HG02938 (cell line): ENCODE results near the gene CDC20B.
"Not testable (repeated sequence)": the region's sequence is repeated elsewhere in the genome, so short reads cannot be mapped to it uniquely, and the experiment has no call there.

Experiments
- ATAC-seq: cut with Tn5 transposase; IDR thresholded peaks from one replicate; pipeline ENCODE4 v1.9.1; 2021; ENCODE audit warnings: mild to moderate bottlenecking, moderate library complexity; ENCODE audit not compliant: unreplicated experiment

CDC20B gene

GRCh38 chr5:55104946-55105701 is 67.9 kb downstream of the CDC20B start:
- no peak for ATAC-seq

DNA sequence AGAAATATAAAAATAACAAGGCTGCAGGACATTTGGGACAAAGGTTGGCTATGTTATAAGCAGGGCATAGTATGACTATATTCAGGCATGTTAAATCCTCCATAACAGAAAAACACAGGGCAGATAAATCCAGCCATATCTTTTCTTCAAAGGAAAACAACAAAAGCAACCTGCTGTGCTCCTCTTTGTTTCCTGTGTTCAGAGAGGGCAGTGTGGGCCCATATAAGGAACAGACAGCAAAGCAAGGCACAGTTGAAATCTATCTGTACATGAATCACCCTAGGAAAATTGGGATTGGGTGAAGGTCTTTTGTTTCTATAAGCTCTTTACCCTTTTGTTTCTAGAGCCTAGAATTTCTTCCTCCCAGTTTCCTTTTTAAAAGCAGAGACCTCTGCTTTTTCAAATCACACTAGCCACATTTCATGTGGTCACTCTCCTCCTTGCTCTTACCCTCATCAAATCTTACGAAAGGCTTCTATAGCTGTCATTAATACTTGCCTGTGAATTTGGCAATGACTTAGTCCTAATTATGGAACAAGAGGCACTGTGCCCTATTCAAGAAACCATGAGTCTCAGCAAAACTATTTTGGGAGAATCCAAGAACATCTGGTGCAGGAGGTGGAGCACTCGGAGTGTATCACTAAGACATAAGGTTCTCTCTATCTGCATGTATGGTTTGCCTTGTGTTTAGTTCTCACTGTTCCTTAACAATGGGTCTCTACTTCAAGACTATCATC is 68.8 kb downstream of the CDC20B start:
- ATAC-seq: no peak

GRCh38 chr5:55102348-55102747 is 70.6 kb downstream of the CDC20B start, which contains the start of gene GZMA:
TSS of gene GZMA (plus strand) at chr5:55102646. CDS start at chr5:55102683, 37 bp downstream.
- ATAC-seq: no peak

DNA sequence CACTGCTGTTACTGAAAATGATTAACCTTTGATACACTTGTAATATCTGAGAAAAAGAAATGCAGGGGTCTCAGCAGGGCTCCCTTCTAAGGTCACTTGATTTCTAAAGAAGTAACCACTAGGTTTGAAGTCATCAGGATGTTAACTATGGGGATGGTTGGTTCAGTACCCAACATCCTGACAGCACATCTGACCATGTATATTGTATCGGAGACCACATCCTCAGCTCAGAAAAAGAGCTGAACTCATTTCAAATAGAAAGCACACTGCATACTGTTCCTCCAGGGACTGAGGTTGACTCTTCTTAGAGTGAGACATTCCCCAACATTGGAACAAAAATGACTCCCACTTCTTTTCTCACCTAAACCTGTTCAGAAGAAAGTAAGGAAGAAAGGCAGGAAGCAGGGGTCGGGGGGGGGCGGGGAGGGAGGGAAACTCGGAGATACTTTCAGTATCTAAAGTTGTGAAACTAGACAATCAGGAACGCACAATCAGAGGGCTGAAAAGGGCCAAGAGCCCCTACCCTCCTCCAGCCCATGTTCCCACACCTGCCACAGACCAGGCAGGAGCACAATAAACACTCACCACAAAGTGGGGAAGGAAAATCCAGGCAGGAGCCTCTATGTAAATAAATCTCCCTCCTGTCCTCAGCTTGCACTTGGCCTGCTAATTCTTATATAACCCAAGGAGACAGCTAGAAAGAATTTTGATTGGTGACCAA is 71.3 kb downstream of the CDC20B start:
- ATAC-seq: no peak

DNA sequence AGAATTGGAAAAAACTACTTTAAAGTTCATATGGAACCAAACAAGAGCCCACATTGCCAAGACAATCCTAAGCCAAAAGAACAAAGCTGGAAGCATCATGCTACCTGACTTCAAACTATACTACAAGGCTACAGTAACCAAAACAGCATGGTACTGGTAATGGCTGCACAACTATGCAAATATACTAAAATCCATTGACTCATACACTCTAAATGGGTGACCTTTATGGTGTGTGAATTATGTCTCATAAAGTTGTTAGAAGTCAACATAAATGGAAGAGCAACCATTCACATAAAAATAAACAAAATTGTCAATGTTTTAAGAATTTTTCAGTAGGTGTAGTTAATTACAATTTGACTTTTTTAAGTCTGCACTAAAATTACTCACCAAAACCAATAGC is 71.8 kb downstream of the CDC20B start:
- ATAC-seq: not testable (repeated sequence)

DNA sequence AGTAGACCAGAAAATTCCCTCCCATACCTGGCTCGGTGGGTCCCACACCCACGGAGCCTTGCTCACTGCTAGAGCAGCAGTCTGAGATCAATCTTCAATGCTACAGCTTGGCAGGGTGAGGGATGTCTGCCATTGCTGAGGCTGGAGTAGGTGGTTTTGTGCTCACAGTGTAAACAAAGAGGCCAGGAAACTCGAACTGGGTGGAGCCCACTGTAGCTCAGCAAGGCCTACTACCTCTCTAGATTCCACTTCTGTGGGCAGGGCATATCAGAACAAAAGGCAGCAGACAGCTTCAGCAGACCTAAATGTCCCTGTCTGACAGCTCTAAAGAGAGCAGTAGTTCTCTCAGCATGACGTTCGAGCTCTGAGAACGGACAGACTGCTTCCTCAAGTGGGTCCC is 76.1 kb downstream of the CDC20B start:
- no peak for ATAC-seq

GRCh38 chr5:55096182-55096581 is 76.8 kb downstream of the CDC20B start:
- no peak for ATAC-seq

DNA sequence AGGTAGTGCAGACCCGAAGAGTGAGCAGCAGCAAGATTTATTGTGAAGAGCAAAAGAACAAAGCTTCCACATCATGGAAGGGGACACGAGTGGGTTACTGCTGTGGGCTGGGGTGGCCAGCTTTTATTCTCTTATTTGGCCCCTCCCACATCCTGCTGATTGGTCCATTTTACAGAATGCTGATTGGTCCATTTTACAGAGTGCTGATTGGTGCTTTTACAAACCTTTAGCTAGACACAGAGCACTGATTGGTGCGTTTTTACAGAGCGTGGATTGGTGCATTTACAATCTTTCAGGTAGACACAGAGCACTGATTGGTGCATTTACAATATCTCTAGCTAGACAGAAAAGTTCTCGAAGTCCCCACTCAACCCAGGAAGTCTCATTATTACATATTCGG is 82.0 kb downstream of the CDC20B start:
- not testable (repeated sequence) for ATAC-seq

DNA sequence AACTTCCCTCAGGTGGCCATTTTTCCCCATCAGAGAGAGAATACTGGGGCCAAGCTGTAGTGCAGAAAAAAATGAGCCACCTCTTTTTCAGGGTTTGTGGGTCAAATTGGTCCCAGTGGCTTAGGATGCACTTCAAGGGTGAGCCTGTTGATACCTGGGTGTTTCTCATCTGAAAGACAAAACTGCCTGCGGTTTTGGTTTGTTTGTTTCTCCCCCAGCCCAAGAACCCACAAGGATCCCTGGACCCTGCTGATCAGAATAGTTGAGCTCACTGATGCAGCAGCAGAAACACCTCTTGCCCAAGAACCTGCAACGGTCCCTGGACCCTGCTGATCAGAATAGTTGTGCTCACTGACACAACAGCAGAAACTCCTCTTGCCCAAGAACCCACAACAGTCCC is 83.7 kb downstream of the CDC20B start:
- ATAC-seq: not testable (repeated sequence)

DNA sequence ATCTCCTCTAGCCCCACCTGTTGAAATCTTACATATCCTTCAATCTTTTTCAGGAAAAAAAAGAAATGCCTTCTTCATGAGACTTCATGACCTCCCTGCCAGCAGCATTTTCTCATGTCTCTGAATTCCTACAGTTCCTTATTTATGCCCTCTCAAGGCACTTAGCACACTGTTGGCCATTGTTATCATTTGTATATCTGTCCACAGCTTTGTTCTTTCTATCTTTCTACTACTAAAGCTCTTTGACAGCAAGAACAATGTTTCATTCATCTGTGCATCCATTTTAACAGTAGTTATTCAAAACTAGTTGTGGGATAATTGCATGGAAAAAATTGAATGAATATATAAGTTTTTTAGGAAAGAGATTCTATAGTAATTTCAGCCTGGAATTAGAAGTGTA is 91.4 kb downstream of the CDC20B start:
- ATAC-seq: no peak

DNA sequence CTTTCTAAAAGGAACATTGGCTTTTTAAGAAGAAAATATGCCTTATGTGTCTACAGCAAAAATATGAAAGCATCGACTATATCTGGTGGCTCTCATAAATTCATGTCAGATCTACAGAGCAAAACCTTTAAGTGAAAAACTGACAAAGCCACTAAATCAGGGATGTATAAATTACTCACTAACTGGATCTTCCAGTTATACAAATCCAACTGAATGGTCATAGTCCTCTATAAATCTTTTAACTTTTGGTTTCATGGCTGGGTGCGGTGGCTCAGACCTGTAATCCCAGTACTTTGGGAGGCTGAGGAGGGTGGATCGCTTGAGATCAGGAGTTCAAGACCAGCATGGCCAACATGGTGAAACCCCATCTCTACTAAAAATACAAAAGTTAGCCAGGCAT is 99.8 kb downstream of the CDC20B start:
- ATAC-seq: no peak

GRCh38 chr5:55072666-55073065 is 100.3 kb downstream of the CDC20B start:
- no peak for ATAC-seq

GRCh38 chr5:55071413-55071812 is 101.6 kb downstream of the CDC20B start:
- ATAC-seq: no peak

GRCh38 chr5:55070968-55071367 is 102.0 kb downstream of the CDC20B start:
- no peak for ATAC-seq

DNA sequence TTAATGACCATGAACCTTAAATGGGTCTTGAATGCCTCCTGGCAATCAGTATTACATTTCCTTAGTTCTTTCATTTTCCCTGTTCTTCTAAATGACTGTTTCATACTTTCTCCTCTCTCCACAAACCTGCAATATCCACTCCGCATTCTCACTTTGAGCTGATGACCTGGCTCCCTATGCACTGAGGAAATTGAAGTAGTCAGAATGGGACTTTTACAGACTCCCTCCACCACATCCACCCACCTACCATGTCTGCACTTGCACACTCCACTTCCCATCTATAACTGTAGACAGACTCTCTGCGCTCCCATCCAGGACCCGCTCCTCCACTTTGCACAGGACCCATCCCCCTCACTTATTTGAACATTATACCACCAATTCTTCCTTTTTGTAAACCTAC is 106.7 kb downstream of the CDC20B start:
- ATAC-seq: no peak

DNA sequence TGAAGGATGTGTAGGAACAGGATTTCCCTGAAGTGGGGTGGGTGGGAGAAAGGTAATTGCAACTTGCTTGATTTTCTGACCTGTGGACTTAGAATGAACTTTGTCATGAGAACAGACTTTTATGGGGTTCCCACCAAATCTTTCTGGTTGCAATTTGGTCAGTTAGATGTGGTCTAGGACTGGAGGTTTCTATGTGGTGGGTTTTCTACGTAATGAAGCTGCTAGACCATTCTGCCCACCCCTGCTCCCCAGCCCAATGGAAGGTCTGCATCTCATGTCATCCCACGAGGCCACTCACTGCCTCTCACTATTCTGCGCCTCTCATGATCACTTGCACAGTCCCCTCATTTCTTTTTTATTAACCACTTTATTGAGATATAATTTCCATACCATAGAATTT is 108.5 kb downstream of the CDC20B start:
- ATAC-seq: no peak

DNA sequence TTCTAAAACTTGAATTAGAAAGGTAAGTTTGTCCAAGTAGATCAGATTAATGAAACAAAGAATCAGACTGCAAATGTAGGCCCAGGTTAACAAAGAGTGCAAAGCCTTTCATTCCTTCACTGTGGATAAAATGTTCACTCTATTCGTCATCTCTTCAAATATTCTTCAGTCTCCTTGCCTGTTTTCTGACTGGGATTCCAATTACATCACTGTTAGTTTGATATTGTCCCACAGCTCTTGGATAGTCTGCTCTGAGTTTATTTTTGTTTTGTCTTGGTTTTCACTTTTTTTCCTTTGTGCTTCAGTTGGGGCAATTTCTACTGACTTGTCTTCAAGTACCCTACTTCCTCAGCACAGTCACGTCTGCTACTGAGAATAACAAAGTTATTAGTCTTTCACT is 109.1 kb downstream of the CDC20B start:
- ATAC-seq: no peak

DNA sequence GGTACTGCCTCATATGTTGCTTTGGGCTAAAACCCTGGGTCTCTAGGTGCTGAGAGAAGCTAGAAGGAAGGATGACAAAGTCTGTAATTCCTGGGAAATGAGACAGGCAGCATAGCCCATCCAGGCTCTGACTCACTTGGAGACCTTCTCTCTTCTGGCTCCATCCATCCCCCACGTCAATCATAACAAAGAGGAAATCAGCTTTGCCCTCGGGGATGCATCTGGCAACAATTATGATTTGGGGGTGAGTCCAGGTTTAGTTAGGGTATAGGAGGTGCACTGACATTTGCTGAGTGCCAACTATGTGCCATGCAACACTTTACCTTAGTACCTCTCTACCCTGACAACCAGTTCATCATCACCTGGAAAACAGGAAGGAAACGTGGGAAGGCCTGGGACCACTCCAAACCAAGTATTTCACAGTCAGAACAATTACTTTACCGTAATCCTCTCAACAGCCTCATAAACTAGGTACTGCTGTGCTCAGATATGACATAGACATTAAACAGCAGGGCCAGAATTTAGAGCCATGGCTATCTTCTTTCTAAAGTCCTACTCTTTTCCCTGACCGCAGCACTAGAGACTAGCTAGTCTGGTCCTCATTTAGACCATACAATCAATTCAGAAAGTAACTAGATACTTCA is 109.6 kb downstream of the CDC20B start:
- ATAC-seq: no peak
